ENCODE measurements around the gene PPP2R3B.
A peak's percentile ranks its signal among the peaks of the same experiment; 100 is the strongest.
"Not testable (repeated sequence)": the region's sequence is repeated elsewhere in the genome, so short reads cannot be mapped to it uniquely, and the experiment has no call there.

Gene PPP2R3B

DNA sequence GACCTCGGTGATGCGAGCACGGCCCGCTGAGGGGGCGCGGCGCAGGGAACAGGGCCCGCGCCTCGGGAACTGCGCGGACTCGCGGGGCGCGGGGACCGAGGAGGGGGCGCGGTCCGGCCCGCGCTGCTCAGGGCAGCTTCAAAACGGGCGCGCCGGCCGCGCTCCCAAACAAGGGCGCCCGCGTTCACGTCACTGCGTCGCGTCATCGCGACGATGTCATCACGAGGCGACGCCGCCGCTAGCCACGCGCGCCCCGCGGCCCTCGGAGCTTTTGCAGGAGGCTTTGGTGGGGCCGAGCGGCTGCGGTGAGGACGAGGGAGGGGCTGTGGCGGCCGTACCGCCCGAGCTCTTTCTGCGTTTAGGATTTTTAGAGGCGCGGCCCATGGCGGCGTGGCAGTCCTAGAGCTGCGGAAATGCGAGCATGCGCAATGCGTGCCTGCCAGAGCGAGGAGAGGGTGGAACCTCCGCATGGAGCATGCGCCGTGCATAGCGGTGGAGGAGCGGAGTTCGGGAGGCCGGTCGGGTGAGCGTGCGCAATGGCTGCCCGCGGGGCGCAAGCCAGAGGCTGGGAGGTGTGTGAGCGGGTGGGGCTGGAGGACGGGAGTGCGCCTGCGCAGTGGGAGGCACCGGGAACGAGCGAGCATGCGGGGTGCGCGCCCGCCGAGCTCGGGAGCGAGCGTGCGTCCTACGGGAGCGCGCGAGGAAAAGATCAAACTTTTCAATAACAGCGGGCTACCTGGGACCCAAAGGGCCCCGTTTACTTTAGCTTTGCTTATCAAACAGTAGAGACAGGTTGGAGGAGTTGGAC, at the start of gene PPP2R3B:
TSS of gene PPP2R3B (minus strand) at position 140 of the 808 bp plus-strand sequence. CDS start 216 bp downstream, outside the sequence.
- DNase-seq: no peak

- no peak for DNase-seq
Measured at GRCh38 chrX:435536-436122, 48.9 kb upstream of the PPP2R3B start.

GRCh38 chrX:434946-435345, 48.2 kb upstream of the PPP2R3B start:
- no peak for DNase-seq

- no peak for DNase-seq
Measured at GRCh38 chrX:433771-434170, 47.1 kb upstream of the PPP2R3B start.

GRCh38 chrX:432666-433065, 46.0 kb upstream of the PPP2R3B start:
- DNase-seq: not testable (repeated sequence)

- no peak for DNase-seq
Measured at GRCh38 chrX:431492-432111, 44.9 kb upstream of the PPP2R3B start.

GRCh38 chrX:431056-431455, 44.3 kb upstream of the PPP2R3B start:
- no peak for DNase-seq

- DNase-seq: no peak
Measured at GRCh38 chrX:429266-429825, 42.6 kb upstream of the PPP2R3B start.

- DNase-seq: peak; percentile 7
Measured at GRCh38 chrX:427812-428725, 41.4 kb upstream of the PPP2R3B start.

GRCh38 chrX:426881-427280, 40.2 kb upstream of the PPP2R3B start:
- DNase-seq: no peak

GRCh38 chrX:425056-425455, 38.3 kb upstream of the PPP2R3B start:
- DNase-seq: no peak

DNA sequence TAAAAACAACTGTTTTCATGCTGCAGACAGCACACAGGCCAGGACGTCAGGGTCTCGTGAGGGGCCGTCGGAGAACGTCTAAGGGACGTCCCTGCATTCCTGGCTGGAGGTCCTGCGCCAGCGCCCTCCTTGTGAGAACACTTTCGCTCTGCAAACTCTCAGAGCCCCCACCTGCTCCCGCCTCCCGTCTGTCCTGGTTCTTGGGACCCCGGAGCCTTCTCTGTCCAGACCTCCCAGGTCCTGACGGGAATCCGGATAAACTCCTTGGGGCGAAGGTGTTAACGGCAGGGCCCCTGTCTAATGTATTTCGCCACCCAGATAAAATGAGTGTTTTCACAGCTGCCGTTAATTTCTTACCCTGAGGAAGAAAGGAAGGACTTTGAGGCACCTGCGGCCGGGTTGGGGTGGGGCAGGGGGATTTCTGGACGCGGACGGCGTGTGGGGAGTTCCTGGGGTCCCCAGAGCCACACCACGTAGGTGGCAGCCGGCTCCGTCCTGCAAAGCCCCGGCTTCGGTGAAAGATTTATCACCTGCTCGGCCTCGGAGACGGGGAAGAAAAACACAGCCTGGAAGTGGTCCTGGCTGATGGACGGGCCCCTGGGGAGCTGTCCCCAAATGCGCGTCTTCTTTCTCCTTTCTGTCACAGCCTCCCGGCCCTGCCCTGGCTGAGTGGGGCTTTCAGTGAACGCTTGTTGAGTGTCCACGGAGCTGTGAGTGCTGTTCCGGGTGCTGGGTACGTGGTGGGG, 35.1 kb upstream of the PPP2R3B start:
- DNase-seq: no peak

- DNase-seq: no peak
Measured at GRCh38 chrX:420496-421223, 34.0 kb upstream of the PPP2R3B start.

- DNase-seq: peak; percentile 99
Measured at GRCh38 chrX:418927-419729, 32.4 kb upstream of the PPP2R3B start.

- DNase-seq: not testable (repeated sequence)
Measured at GRCh38 chrX:415498-415897, 28.8 kb upstream of the PPP2R3B start.

DNA sequence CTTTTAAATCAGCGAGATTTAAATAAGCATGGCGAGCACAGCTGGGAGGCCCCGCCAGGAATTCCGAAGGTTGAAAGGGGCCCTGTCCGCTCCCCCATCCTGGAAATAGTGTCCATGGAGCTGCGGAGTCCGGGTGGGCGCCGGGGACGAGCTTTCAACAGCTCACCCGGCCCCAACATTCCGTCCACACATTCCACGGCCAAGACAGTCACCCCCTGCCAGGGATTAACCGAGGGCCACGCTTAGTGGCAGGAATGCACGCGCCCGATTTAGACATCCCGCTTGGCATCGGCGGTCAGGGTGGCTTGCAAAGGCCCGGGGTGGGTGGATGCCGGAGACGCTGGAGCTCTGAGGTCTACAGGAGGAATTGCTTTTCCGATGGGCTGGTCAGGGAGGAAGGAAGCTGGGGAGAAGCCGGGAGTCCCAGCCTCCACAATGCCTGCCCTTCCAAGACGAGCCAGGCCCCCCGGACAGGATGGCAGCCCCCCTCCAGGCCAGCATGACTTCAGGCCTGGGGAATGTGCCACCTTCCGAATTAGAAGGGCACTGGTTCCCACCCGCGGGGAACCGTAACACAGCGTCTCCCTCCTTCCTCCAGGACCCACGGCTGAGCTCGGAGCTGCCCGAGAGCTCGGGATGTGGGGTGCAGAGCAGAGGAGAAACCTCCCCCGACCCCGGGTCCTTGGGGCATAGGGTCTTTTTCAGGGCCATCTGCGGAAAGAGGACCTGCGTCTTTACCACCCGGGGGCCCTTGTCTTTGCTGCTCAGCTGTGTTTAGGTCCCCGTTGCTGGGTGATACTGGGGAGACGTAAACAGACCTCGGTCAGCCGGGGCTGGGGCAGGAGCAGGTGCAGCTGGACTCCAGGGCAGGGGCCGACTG, 26.9 kb upstream of the PPP2R3B start:
- DNase-seq: peak; percentile 92

GRCh38 chrX:410296-410695, 23.6 kb upstream of the PPP2R3B start:
- DNase-seq: no peak

- DNase-seq: no peak
Measured at GRCh38 chrX:405149-405548, 18.4 kb upstream of the PPP2R3B start.

- DNase-seq: no peak
Measured at GRCh38 chrX:404656-405055, 17.9 kb upstream of the PPP2R3B start.

All from NCI-H146 (cell line).